Astrocyte (in vitro differentiated cells and primary cell): Measurements from ENCODE around the gene GATB. TPM values are rescaled to one million over a fixed set of nuclear protein-coding genes. Genes with fewer than 3 reads are reported as not detected.
"Not testable (repeated sequence)": the region's sequence is repeated elsewhere in the genome, so short reads cannot be mapped to it uniquely, and the experiment has no call there.

Source experiments
- DNase-seq: peaks from one replicate; pipeline ENCODE4 v3.0.0-alpha.2; 2010; ENCODE audit warnings: low read depth
- FAIRE-seq: peaks from 2 replicates; lab custom pipeline; 2011; peaks lifted over from hg19 to GRCh38; lab: Jason Lieb, UNC
- H2AFZ ChIP-seq: 2 replicates; pipeline ENCODE4 v1.6.0; 2012; ENCODE audit warnings: low read depth, low read length, inconsistent platforms
- H3K27ac ChIP-seq: 2 replicates; pipeline ENCODE4 v1.5.1; 2011; ENCODE audit warnings: low read depth, low read length, inconsistent platforms
- H3K27me3 ChIP-seq: 2 replicates; pipeline ENCODE4 v1.6.0; 2011; ENCODE audit warnings: low read length, inconsistent platforms; ENCODE audit not compliant: insufficient read depth
- H3K36me3 ChIP-seq: 2 replicates; pipeline ENCODE4 v1.5.1; 2011; ENCODE audit warnings: low read length, inconsistent platforms; ENCODE audit not compliant: insufficient read depth
- H3K4me1 ChIP-seq: 2 replicates; pipeline ENCODE4 v1.5.1; 2011; ENCODE audit warnings: low read length, inconsistent platforms; ENCODE audit not compliant: insufficient read depth
- H3K4me2 ChIP-seq: 2 replicates; pipeline ENCODE4 v1.6.0; 2012; ENCODE audit warnings: low read length, inconsistent platforms
- H3K4me3 ChIP-seq: 2 replicates; pipeline ENCODE4 v1.5.1; 2011; ENCODE audit warnings: low read depth, mild to moderate bottlenecking, low read length, inconsistent platforms; ENCODE audit not compliant: insufficient read depth
- H3K79me2 ChIP-seq: 2 replicates; pipeline ENCODE4 v1.6.0; 2012; ENCODE audit warnings: mild to moderate bottlenecking, low read length, inconsistent platforms; ENCODE audit not compliant: insufficient read depth
- H3K9ac ChIP-seq: 2 replicates; pipeline ENCODE4 v1.6.0; 2012; ENCODE audit warnings: mild to moderate bottlenecking, low read length, inconsistent platforms
- H3K9me3 ChIP-seq: 2 replicates; pipeline ENCODE4 v1.5.1; 2012; ENCODE audit warnings: low read depth, mild to moderate bottlenecking, low read length, inconsistent platforms; ENCODE audit not compliant: insufficient read depth
- H4K20me1 ChIP-seq: 2 replicates; pipeline ENCODE4 v1.6.0; 2012; ENCODE audit warnings: low read length, inconsistent platforms; ENCODE audit not compliant: insufficient read depth
- H3K27ac Mint-ChIP-seq: one replicate; pipeline ENCODE4 v1.8.0; 2021; ENCODE audit warnings: mild to moderate bottlenecking, mixed read lengths; ENCODE audit not compliant: unreplicated experiment
- H3K27me3 Mint-ChIP-seq: one replicate; pipeline ENCODE4 v1.8.0; 2021; ENCODE audit warnings: low read depth, mixed read lengths; ENCODE audit not compliant: unreplicated experiment
- H3K36me3 Mint-ChIP-seq: one replicate; pipeline ENCODE4 v1.8.0; 2021; ENCODE audit warnings: low read depth, mixed read lengths; ENCODE audit not compliant: unreplicated experiment
- H3K4me1 Mint-ChIP-seq: one replicate; pipeline ENCODE4 v1.8.0; 2021; ENCODE audit warnings: low read depth, mixed read lengths; ENCODE audit not compliant: unreplicated experiment
- H3K4me3 Mint-ChIP-seq: one replicate; pipeline ENCODE4 v1.8.0; 2021; ENCODE audit warnings: mild to moderate bottlenecking, moderate library complexity, mixed read lengths; ENCODE audit not compliant: unreplicated experiment
- H3K9me3 Mint-ChIP-seq: one replicate; pipeline ENCODE4 v1.8.0; 2021; ENCODE audit warnings: mild to moderate bottlenecking, mixed read lengths; ENCODE audit not compliant: unreplicated experiment
- CTCF ChIP-seq: IDR thresholded peaks from 2 replicates; pipeline ENCODE4 v1.5.1; 2011; ENCODE audit warnings: low read depth, mild to moderate bottlenecking, inconsistent platforms, low read length, moderate library complexity; ENCODE audit not compliant: insufficient read depth
- EZH2 ChIP-seq: IDR thresholded peaks from 2 replicates; pipeline ENCODE4 v1.6.1; 2012; ENCODE audit warnings: mild to moderate bottlenecking, low read length, inconsistent platforms; ENCODE audit not compliant: insufficient read depth
- total RNA-seq: library from RNA; stranded (reverse); gene quantifications from 2 replicates; pipeline ENCODE4 v1.2.1, GENCODE V29; 2021

The GATB gene
- total RNA-seq, 1 donor from 2014 or later: 20.8 TPM

GRCh38 chr4:151738720-151739517, 21.9 kb downstream of the GATB start:
- peaks cover 28% of the 10 kb centered on the region for H3K9me3 Mint-ChIP-seq
- Histone ChIP-seq H4K20me1 (no peaks in the 10 kb centered on the region), H3K4me2 (no peak overlapping the region), H3K27ac (no peak overlapping the region), H3K9me3 (peaks cover 5% of the 10 kb centered on the region), H3K36me3 (no peaks in the 10 kb centered on the region), H3K9ac (no peak overlapping the region), H3K27me3 (no peaks in the 10 kb centered on the region), H3K4me3 (no peak overlapping the region), H3K4me1 (peaks cover 5% of the 10 kb centered on the region), H2AFZ (no peak overlapping the region), H3K79me2 (no peaks in the 10 kb centered on the region)
- DNase-seq: no peak
- peaks cover 16% of the 10 kb centered on the region for H3K4me1 Mint-ChIP-seq
- peaks cover 26% of the 10 kb centered on the region for H3K36me3 Mint-ChIP-seq
- no peaks in the 10 kb centered on the region for H3K27me3 Mint-ChIP-seq
- FAIRE-seq: no peak
- TF ChIP-seq EZH2: no peak
- TF ChIP-seq CTCF: no peak
- H3K4me3 Mint-ChIP-seq: no peak overlapping the region
- H3K27ac Mint-ChIP-seq: no peak overlapping the region

- H3K27ac Mint-ChIP-seq, H2AFZ ChIP-seq, DNase-seq, H3K27me3 ChIP-seq, H4K20me1 ChIP-seq, FAIRE-seq, H3K9ac ChIP-seq, H3K4me3 Mint-ChIP-seq, H3K27me3 Mint-ChIP-seq, H3K79me2 ChIP-seq, H3K4me2 ChIP-seq, H3K36me3 ChIP-seq, H3K4me3 ChIP-seq, H3K4me1 ChIP-seq, H3K4me1 Mint-ChIP-seq, H3K27ac ChIP-seq, H3K9me3 ChIP-seq: not testable (repeated sequence)
- H3K9me3 Mint-ChIP-seq: peaks cover 30% of the 10 kb centered on the region
- H3K36me3 Mint-ChIP-seq: peaks cover 26% of the 10 kb centered on the region
These were observed 24.0 kb downstream of the GATB start for GRCh38 chr4:151736852-151737251.

GRCh38 chr4:151736361-151736760, 24.4 kb downstream of the GATB start:
- TF ChIP-seq EZH2 (no peak), CTCF (no peak)
- Mint-ChIP-seq H3K4me1 (peaks cover 4% of the 10 kb centered on the region), H3K36me3 (peaks cover 26% of the 10 kb centered on the region), H3K9me3 (peaks cover 30% of the 10 kb centered on the region), H3K27ac (no peak overlapping the region), H3K4me3 (no peak overlapping the region), H3K27me3 (no peaks in the 10 kb centered on the region)
- no peaks in the 10 kb centered on the region for H4K20me1 ChIP-seq
- no peak for DNase-seq
- no peaks in the 10 kb centered on the region for H3K36me3 ChIP-seq
- H3K9me3 ChIP-seq: peaks cover 5% of the 10 kb centered on the region
- no peak overlapping the region for H3K4me2 ChIP-seq
- no peak overlapping the region for H3K27ac ChIP-seq
- no peak for FAIRE-seq
- H3K4me3 ChIP-seq: no peak overlapping the region
- no peaks in the 10 kb centered on the region for H3K4me1 ChIP-seq
- no peaks in the 10 kb centered on the region for H3K79me2 ChIP-seq
- no peak overlapping the region for H3K9ac ChIP-seq
- no peaks in the 10 kb centered on the region for H3K27me3 ChIP-seq
- H2AFZ ChIP-seq: no peak overlapping the region

- H3K4me1 Mint-ChIP-seq, H3K27ac Mint-ChIP-seq, H3K4me3 ChIP-seq, H3K4me1 ChIP-seq, H3K79me2 ChIP-seq, FAIRE-seq, H3K27ac ChIP-seq, H3K4me2 ChIP-seq, H3K4me3 Mint-ChIP-seq, H3K36me3 ChIP-seq, H3K27me3 Mint-ChIP-seq, H3K9me3 ChIP-seq, H4K20me1 ChIP-seq, H3K27me3 ChIP-seq, H2AFZ ChIP-seq, H3K9ac ChIP-seq, DNase-seq: not testable (repeated sequence)
- Mint-ChIP-seq H3K36me3 (peaks cover 14% of the 10 kb centered on the region), H3K9me3 (peaks cover 13% of the 10 kb centered on the region)
These were observed 29.1 kb downstream of the GATB start for GRCh38 chr4:151731670-151732069.
